ENCODE data around the gene WIF1.

- TF ChIP-seq EZH2 (IDR thresholded peaks at IDR 0.05; ENCODE audit: low read length) (no peak), CTCF (optimal IDR thresholded peaks at IDR 0.05 in 1 of 3, IDR thresholded peaks at IDR 0.05 in 1 of 3, conservative IDR thresholded peaks at IDR 0.05 in 1 of 3; ENCODE audit: extremely low read depth in 1 of 3, insufficient read depth in 2 of 3, low read length in 3 of 3) (no peak)
Measured at GRCh38 chr12:65005716-65006115, 115.4 kb downstream of the WIF1 start.

Measured in keratinocyte (primary cell).